Left forelimb (tissue), 1 donor: ENCODE measurements around the gene ALDH16A1.
"Not testable (repeated sequence)": the region's sequence is repeated elsewhere in the genome, so short reads cannot be mapped to it uniquely, and the experiment has no call there.

Experiments
- DNase-seq: peaks from one replicate; pipeline ENCODE4 v3.0.0-alpha.2; 2018; ENCODE audit warnings: low spot score

Gene ALDH16A1

GRCh38 chr19:49441210-49441959, 11.6 kb upstream of the ALDH16A1 start, which contains the start of gene SLC17A7:
Gene SLC17A7, minus strand, starts transcription at chr19:49441527. Its CDS starts 148 bp downstream, at chr19:49441379.
- no peak for DNase-seq

- no peak for DNase-seq
These were observed 11.1 kb upstream of the ALDH16A1 start for GRCh38 chr19:49441960-49442350.

GRCh38 chr19:49442354-49442753, 10.7 kb upstream of the ALDH16A1 start:
- no peak for DNase-seq

GRCh38 chr19:49442771-49443365, 10.2 kb upstream of the ALDH16A1 start:
- peak; percentile 92 for DNase-seq

- DNase-seq: peak; percentile 99
These were observed 9.5 kb upstream of the ALDH16A1 start for GRCh38 chr19:49443366-49444099.

GRCh38 chr19:49444100-49444700, 8.8 kb upstream of the ALDH16A1 start:
- not testable (repeated sequence) for DNase-seq

GRCh38 chr19:49445997-49446396, 7.0 kb upstream of the ALDH16A1 start:
- DNase-seq: no peak

GRCh38 chr19:49447485-49448431, 5.3 kb upstream of the ALDH16A1 start:
- DNase-seq: no peak

GRCh38 chr19:49448432-49448786, 4.6 kb upstream of the ALDH16A1 start:
- no peak for DNase-seq

- DNase-seq: no peak
These were observed 2.6 kb upstream of the ALDH16A1 start for GRCh38 chr19:49450405-49450804.

GRCh38 chr19:49451430-49452181, 1.4 kb upstream of the ALDH16A1 start, which contains the start of gene PIH1D1:
Gene PIH1D1, minus strand, starts transcription at chr19:49451814. Its CDS starts 240 bp downstream, at chr19:49451574.
- DNase-seq: peak; percentile 95

GRCh38 chr19:49453757-49454240, 774 bp downstream of the ALDH16A1 start:
- DNase-seq: no peak

GRCh38 chr19:49455773-49456172, 2.7 kb downstream of the ALDH16A1 start:
- no peak for DNase-seq

- DNase-seq: no peak
These were observed 3.3 kb downstream of the ALDH16A1 start for GRCh38 chr19:49456326-49456725.

GRCh38 chr19:49458567-49458903, 5.5 kb downstream of the ALDH16A1 start:
- DNase-seq: no peak

GRCh38 chr19:49459388-49459787, 6.4 kb downstream of the ALDH16A1 start:
- no peak for DNase-seq

- not testable (repeated sequence) for DNase-seq
These were observed 8.1 kb downstream of the ALDH16A1 start for GRCh38 chr19:49461130-49461529.

- no peak for DNase-seq
These were observed 8.6 kb downstream of the ALDH16A1 start for GRCh38 chr19:49461656-49462055.

- no peak for DNase-seq
These were observed 9.5 kb downstream of the ALDH16A1 start for GRCh38 chr19:49462492-49462891.

GRCh38 chr19:49463960-49464740, 11.1 kb downstream of the ALDH16A1 start:
- DNase-seq: no peak
